A673 (cell line): Measurements from ENCODE around the gene SMPDL3B.

Experiments
- EZH2 ChIP-seq: fragments of 200-600 bp; sonication (generic); IDR thresholded peaks from 2 replicates; pipeline ENCODE4 v1.6.1; 2017; ENCODE audit warnings: borderline replicate concordance, low read depth, mild to moderate bottlenecking, mixed read lengths, antibody characterized with exemption, low read length; ENCODE audit not compliant: poor library complexity, severe bottlenecking
- TF ChIP-seq, protein P1 (sequence below): fragments of 300-800, 200-600 bp; sonication (generic); conservative IDR thresholded peaks from 2 replicates; pipeline ENCODE4 v1.5.1; 2017; ENCODE audit warnings: low read depth, mild to moderate bottlenecking, antibody characterized with exemption, low read length, moderate library complexity, mixed read lengths

DNA sequence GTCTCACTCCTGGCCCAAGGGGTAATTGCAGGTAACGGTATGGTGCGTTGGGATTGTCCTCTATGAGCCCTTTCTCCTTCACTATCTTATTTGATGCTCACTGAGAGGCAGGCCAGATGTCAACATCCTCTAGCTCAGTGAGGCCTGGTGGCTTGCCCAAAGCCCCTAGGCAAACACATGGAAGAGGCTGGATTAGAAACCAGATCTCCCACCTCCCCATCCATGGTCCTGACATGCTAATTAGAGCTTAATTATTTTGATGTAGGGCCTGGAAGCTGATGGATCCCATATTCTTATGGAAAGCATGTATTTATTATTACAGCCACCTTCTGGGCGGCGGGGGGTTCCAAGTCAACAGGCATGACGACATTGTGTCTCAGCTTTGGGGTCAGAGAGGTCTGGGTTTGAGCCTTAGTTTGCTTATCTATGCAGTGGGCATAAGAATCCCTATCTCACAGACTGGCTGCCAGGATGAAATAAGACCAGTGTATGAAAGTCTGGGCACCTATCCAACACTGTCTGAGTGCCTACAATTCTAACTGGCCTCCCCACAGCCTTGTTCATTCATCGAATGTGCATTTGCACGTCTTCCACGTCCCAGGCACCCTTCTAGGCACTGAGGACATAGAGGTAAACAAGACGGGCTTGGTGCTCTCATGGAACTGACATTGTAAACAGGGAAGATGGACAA lies 6.2 kb downstream of the SMPDL3B start:
- TF ChIP-seq, protein P1, sequence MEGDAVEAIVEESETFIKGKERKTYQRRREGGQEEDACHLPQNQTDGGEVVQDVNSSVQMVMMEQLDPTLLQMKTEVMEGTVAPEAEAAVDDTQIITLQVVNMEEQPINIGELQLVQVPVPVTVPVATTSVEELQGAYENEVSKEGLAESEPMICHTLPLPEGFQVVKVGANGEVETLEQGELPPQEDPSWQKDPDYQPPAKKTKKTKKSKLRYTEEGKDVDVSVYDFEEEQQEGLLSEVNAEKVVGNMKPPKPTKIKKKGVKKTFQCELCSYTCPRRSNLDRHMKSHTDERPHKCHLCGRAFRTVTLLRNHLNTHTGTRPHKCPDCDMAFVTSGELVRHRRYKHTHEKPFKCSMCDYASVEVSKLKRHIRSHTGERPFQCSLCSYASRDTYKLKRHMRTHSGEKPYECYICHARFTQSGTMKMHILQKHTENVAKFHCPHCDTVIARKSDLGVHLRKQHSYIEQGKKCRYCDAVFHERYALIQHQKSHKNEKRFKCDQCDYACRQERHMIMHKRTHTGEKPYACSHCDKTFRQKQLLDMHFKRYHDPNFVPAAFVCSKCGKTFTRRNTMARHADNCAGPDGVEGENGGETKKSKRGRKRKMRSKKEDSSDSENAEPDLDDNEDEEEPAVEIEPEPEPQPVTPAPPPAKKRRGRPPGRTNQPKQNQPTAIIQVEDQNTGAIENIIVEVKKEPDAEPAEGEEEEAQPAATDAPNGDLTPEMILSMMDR = no peak
- no peak for TF ChIP-seq EZH2
